Stimulated activated CD4-positive, alpha-beta T cell treated with anti-CD3 and anti-CD28 coated beads, Interleukin-15, amount 100 ng/mL, for 48 hours (primary cell): Measurements from ENCODE around the gene ABLIM2.

ENCODE experiments used
- DNase-seq, 2 donors: peaks; one replicate each; pipeline ENCODE4 v3.0.0-alpha.2; 2020; ENCODE audit warnings: low read depth in 2 of 2

ABLIM2 gene

DNA sequence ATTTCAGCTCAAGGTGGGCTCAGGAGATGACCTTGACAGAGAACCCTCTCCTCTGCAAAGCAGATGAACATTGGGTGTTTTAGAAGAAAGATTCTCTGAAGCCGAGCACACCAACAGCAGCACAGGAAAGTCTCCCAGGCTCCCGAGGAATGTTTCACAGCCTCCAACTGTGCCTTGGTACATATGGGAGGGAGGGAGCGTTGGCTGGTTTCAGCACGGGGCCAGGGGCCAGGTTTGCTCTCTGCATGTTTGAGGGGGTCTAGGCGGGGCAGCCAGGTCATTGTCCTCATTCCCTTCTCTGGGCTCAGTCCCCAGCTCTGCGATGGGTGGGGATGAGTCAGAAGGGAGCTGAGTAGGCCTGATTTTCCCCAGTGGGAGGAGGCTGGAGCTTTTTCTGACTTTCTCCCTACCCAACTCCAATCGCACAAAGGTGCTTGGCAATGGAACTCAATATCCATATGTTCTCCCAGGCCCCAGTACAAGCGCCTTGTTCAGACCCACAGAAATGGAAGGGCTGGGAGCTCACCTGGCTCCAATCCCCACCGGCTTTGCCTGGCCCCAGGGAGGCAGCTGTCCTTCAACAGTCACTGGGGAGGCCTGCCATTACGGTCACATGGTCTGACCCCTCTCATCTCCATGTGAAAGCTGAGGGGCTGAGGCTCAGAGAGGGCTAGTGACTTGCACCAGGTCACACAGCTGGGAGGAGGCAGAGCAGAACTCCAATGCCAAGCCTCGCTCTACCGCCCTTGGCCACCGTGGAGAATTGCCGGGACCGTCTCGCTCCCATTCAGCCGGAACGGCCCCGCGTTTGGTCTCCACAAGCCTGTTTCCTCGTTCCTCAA, 110.6 kb downstream of the ABLIM2 start:
- no peak for DNase-seq

DNA sequence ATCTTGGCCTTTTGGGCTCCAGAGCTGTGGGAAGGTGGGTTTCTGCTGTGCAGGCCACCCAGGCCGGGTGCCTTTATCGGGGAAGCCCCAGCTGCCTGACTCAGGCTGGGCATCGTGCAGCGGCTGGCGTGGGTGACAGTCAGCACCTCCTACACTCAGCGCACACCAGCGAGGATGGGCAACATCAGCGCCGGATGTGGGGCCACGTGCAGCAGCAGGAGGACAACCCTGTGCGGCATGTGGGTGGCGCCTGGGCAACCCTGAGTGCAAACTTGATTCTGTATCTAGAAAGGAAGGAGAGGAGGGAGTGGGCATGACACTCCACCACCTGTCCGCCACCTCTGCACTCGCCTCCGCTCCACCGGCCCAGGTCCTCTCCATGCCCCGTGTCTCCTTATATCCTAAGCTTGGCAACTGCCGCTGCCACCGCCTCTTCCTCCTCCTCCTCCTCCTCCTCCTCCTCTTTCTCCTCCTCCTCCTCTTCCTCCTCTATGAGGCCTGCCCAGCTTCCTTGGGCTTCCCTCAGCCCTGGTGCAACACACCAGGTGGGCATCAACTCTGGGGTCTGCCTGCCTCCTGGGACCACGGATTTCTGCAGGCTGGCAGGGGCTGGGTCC, 111.6 kb downstream of the ABLIM2 start:
- DNase-seq, result no peak

DNA sequence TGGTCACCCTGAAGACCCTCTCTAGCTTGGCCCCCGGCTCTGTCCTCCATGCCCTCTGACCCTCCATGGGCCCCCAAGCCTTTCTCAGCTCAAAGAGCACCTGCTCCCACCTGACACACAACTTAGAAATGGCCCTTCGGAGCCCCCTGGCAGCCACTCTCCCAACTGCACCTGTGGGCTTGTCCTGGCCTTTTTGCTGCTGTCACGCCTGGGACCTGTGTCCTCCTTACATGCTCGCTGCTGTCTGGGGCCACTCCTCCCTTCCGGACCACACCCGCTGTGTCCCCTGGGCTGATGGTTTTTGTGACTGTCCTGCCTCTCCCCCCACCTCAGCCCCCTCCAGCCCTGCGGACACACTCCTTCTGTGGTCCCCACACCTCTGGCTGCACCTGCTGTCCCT, 112.7 kb downstream of the ABLIM2 start:
- DNase-seq, result no peak

DNA sequence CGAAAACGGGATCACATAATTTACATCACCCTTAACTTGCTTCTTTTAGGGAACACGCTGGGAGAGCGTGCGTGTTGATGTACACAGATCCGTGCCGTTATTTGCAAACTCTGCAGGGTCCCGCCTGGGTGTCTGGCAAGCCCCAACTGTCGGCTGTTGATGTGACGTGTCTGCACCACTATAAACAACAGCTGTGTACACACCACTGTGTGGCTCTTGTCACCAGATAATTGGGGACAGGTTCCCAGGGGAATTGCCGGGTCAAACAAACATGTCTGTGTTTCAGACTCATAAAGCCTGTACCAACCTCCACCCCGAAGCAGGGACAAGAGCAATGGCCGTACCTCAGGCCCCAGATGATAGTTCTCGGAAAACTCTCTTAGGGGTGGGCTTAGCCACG, 113.9 kb downstream of the ABLIM2 start:
- no peak for DNase-seq

DNA sequence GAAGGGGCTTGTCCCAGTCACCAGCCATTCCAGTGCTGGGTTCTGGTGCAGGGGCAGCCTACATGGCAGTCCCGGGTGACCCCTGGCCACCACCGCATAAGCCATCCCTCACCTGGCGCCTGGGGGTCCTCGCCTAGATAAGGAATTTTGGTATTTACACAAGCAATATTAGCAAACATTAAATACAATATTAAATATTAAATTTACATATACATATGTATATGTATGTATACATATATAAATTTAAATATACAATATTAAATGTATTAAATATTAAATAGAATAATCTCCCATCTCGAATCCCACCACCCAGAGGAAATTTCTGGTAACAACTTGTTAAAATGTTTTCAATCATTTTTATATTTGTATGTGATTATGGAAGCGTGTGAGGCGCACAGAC, 114.4 kb downstream of the ABLIM2 start:
- no peak for DNase-seq

DNA sequence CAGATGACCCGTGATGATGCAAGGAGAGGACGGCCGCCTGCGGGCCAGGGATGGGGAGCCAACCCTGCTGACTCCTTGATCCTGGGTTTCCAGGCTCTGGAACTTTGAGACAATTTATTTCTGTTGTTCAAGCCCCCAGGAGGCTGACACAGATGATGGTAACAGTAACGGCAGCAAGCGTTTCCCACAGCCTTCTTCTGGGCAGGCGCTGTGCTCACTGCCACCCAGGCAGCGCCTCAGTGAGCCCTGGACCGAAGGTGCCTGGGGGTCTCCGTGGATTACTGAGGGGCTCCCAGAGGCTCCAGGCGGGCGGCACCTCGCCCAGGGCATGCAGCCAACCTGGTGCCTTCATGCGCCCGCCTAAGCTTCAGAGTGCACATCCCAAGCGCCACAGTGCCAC, 115.0 kb downstream of the ABLIM2 start:
- DNase-seq, result no peak

DNA sequence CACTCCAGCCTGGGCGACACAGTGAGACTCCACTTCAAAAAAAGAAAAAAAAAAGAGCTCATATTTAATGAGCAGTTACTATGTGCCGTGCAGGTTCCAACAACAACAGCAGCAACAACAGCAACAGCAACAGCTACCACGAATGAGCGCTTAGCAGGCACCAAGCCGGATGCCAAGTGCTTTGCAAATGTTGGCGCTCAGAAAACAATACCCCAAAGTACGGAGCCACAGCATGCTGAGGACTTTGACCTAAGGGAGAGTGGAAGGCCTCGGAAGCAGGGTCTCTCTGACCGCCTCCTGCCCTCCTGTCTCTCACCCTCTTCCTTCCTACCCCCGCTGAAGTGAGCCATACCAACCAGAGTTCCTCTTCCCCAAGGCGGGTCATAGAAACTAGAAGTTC, 116.7 kb downstream of the ABLIM2 start:
- no peak for DNase-seq

DNA sequence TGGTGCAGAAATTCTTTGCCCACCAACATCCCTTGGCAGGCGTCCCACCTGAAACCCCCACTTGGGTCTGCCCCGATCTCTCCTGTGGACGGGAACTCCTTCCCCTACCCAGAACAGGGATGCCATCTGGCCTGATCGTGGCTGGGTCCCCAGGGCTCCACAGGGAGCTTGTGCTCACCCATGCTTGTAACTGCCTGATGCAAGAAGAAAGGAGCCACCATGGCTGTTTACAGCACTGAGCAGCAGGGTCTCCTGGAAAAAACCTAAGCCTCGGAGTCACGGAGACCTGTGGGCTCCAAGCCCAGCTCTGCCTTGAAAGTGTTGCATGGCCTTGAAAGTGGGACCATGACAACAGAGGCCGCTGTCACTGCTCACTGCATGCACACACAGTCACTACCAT, 117.4 kb downstream of the ABLIM2 start:
- DNase-seq, result no peak

DNA sequence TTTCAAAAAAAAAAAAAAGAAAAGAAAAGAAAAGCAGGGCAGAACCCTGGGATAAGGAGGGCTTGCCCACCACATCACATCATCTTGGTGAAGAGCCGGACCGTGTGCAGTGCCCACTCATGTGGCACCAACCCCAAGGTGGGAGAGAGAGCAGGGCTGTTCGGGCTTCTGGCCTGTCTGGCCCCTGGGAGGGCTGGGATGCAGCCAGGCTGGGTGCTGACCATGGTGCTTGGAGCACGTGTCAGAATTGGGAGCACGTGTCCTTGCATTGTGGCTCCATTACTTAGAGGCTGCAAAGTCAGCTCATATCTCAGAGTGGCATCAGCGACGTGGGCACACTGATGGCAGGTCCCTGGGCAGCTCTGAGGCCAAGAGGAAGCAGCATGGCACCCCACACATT, 118.0 kb downstream of the ABLIM2 start:
- no peak for DNase-seq

DNA sequence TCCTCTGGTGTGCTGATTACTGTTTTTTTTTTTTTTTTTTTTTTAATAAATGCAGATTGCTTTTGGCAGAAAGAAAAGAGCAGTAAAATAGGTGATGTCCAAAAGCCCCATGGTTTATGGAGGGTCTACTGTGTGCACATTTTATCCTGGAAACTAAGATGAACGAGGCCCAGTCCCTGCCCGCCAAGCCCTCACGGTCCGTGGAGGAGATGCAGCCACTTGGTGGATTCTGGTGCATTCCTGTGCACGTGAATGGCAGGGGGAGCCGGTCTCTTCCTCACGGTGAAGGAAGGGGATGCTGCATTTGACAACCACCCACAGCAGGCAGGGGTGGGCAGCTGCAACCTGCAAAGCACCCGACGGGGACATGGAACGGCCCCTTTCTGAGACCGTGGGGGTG, 118.8 kb downstream of the ABLIM2 start:
- no peak for DNase-seq

DNA sequence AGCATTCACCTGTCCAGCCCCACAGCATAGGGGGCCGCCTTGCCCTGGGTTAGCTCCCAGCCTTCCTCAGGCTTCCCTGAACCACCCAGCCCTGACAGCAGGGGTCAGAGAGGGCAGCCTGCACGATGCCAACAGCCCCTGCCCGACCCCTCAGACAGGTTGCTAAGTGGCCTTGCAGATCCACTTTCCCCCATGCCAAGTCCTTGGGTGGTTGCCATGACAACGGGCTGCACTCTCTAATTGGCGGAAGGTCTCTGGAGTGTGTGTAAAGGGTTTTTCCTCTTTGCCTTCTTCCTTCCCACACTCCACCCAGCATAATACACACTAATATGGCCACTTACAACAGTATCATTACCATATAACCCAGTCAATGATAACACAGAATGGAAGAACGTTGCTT, 119.3 kb downstream of the ABLIM2 start:
- no peak for DNase-seq

DNA sequence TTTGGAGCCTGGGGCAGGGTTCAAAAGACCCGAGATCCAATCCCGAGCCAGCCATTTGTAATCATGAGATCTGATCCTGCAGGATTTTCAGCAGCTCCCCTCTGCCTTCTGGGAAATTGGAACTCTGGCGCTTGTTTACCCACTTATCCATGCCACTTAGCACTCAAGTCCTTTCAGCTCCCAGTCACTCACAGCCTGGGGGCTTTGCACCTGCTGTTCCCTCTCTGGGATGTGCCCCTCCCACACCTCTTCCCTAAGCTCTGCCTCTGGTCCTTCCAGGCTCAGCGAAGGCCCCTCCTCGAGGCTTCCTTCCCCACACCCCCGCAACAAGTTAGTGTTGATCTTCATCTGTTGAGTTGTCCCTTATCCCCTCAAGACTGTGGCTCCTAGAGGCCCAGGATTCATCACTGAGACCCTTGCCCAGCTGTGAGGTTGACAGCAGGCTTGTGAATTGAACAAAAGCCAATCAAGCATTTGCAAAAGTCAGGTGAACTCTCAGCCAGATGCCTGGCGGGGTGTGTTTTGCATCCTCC, 119.8 kb downstream of the ABLIM2 start:
- DNase-seq, result no peak

DNA sequence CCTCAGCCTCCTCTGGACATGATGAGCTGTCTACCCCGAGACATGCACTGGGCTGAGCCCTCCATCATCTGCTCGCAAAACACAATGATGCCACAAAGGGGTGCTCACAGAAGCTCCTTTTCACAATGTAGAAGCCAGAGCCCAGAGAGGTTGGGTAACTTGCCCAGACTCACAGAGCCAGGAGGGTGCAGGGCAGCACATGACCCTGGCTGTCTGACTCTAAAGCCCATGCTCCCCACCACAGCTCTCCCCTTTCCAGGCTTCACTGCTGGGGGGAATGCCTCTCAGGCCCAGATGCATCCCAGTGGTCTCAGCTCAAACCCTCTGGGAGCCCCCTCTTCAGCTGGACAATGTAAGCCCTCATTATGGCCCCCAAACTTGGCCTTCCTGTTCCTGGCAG, 120.5 kb downstream of the ABLIM2 start:
- no peak for DNase-seq

DNA sequence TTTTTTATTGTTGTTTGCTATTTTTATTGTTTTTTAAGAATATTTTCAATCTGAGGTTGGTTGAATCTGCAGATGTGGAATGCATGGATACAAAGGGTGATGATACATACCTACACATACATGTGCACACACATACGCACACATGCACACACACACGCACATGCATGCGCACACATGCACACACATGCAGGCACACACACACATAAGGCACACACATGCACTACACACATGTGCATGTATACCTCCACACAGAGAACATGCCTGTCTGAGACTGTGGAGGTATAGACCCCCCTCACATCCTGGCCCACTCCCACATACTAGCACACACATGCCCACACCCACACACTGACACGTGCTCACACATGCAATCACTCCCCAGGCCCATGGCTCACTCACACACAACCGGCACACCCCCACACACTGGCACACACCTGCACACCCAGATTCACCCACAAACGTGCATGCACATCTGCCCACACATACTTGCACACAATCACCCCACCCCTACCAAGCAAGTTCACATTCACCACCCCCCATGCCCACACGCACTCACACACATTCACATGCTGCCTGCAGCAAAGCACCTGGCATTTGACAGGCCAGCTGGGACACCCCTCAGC, 121.4 kb downstream of the ABLIM2 start:
- no peak for DNase-seq

DNA sequence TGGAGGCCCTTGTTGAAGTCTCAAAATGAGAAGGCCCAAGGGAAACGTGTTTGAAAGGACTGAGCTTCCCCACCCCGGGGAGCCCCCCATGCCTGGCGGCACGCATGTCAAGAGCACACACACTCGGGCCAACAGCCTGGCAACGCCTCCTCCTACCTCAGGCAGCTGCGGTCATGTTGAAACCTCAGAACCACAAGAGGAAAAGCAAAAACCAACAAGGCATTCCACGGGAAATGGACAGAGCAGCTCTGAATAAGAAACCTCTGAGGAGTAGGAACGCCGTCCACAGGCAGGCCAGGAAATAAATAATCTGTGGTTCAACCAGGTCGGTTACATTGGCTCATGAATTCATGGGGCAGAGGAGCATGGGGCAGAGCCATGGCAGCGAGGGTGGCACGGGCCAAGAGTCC, 123.2 kb downstream of the ABLIM2 start:
- no peak for DNase-seq

DNA sequence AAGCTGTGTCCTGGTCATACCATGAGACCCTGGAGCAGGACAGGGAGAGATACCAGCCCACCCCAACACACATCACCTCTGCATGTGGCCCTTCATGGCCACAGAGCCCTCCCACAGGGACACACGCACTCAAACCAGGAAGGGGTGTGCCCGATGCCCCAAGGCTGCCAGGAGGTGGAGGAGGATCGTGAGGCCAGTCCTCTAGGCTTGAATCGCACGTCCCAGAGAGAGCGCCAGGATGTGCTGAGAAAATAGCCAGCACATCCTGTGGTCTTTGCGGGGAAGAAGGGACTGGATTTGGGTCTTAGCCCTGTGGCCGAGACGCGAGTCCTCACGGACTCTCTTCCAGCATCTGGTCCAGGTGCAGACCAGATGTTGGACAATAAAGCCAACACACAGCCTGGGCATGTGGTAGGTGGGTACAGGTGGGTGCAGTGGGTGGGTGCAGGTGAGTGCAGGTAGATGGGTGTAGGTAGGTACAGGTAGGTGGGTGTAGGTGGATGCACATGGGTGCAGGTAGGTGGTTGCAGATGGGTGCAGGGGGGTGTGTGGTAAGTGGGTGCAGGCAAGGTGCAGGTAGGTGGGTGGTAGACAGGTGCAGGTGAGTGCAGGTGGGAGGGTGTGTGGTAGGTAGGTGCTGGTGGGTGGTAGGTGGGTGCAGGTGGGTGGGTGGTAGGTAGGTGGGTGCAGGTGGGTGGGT, 124.6 kb downstream of the ABLIM2 start:
- DNase-seq, result no peak

DNA sequence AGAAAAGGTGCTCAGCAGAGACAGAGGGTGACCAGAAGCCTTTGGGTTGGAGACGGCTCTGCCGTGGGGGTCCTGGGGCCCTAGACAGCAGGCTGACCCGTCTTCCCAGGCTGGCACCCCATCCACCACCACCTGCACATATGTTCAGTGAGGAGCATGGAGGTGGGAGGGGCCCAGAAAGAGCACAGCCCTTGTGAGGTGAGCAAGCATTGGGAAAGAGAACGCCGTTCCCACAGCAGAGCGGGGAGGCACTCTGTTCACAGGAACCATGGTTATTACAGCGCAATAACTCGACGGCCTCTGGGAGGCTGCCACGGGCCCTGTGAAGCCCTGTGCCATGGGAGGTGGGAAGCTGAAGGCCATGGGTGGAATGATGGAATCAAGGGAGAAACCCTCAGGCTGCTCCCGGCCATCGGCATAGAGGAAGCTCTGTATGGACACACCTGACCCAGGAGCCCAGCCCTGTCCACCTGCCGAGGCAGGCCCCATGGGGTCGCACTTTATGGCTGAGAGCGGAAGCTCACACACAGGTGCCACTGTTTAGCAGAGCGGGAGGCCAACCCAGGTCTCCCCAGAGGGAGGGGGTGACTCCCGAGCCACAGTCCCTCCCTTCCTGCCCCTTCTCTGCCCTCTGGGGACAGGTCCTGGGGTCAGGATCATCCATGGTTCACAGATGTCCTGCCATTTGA, 125.4 kb downstream of the ABLIM2 start:
- DNase-seq, result no peak

DNA sequence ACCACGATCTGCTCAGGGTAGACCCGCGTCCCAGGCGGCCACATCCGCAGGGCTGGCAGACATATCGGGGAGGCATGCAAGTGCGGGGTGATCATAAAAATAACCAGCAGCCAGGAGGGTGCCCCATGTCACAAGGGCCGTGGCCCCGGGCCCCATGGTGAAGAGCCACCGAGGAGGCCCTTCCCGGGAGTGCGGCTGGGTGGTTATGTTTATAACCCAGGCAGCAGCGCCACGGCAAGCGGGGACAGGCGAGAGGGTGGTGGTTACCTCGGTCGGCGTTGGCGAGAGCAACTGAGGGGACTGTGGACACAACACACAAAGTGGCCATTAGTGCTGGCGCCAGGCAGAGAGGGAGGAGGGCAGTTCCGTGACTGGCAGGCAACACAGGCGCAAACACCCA, 126.2 kb downstream of the ABLIM2 start:
- no peak for DNase-seq

DNA sequence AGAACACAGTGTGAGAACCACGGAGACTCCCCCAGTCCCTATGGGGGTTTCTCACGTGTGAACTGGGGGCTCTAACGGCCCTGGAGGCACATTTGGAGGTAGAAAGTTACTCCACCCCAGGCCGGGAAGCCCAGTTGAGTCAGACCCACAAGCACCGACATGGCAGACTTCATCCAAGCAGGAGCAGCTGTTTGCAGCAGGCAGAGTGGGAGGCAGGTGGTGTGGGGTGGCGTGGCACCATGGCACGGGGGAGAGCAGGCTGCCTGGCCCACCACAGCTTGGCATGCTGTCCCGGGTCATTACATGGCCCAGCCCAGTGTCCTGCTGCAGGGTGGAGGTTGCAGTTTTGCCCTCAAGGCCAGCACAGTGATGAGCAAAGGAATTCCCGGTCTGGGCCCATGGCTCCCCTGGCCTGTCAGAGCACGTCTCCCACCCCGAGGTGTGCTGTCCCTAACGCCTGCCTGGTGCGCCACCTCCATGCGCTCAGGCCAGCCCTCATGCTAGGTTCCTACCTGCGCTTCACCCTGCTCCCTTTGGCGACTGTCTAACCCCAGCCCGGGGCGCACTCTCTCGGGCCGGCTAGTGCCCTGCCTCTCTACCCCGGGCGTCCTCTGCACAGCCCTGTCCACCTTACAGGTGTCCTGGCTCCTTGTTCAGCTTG, 128.4 kb downstream of the ABLIM2 start:
- no peak for DNase-seq

DNA sequence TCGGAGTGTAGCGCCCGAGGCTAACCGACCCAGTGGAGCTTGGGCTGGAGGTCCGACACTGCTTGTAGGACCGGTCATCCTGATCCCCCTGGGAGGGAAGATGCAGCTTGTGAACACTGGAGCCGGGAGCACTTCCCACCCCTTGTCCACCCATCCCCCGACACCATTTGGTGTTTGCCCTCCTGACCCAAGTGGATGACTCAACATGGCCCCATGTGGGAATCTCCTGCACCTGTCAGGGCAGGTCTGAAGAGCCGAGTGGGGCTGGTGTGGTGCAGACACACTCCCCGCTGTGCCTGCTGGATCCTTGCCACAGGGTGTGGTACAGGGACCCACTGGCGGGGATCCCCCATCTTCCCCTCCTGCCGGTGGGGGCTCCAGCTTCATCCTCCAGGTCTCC, 128.9 kb downstream of the ABLIM2 start:
- no peak for DNase-seq

DNA sequence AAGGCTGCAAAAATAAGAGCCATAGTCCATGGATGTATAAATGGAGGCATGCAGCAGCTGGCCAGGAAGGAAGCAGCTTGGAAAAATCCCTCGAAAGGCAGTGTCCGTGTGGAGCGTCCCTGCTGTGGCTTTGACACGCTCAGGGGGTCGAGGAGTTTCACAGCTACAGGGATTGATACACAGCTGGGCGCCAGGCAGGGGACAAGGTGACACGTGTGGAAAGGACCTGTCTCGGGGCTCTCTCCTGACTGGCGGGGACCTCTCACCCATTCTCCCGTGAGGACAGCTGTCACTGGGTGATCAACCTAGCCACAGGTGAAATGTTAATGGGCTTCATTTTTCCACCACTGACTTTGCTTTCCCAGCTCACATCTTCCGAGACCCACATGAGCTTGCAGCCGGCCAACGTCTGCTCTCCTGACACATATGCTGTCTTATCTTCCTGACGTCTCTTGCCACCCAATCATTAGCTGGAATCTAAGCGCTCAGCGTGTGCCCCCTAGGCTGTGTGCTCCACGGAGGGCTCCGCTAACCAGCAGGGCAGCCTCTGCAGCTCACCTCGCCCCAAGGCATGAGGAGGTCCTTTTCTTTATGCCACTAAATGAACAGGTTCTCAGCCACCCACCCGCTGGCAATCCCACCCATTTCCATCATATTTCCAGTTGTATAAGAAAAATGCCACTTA, 129.6 kb downstream of the ABLIM2 start:
- no peak for DNase-seq
